ENCODE measurements around the gene AMPD3. TPM values are rescaled to one million over a fixed set of nuclear protein-coding genes. Genes with fewer than 3 reads are reported as not detected.

AMPD3 gene
- 10 to 100 TPM in 1 of 12 donors, 1 to 10 TPM in 10, not detected in 1; 2.8 to 16.4 (median 5.6) TPM for polyA plus RNA-seq (ENCODE audit: insufficient read length in 12 of 12)
- long read RNA-seq, donor 1, partial matches to known transcripts, result 64 of 64 reads
- long read RNA-seq, donor 1, other reads (novel, unspliced or antisense), result 0 of 64 reads
- long read RNA-seq, donor 2, result 0 reads
- long read RNA-seq, donor 3, result 0 reads
- long read RNA-seq, donor 4, result 0 reads
- long read RNA-seq, donor 5, result 0 reads
- long read RNA-seq, donor 6, result 0 reads
- long read RNA-seq, donor 7, result 0 reads
- long read RNA-seq, donor 8, result 0 reads
- long read RNA-seq, donor 9, result 0 reads
- long read RNA-seq, donor 10, result 0 reads
- long read RNA-seq, donor 11, partial matches to known transcripts, result 0 of 1 reads
- long read RNA-seq, donor 11, other reads (novel, unspliced or antisense), result 0 of 1 reads

DNA sequence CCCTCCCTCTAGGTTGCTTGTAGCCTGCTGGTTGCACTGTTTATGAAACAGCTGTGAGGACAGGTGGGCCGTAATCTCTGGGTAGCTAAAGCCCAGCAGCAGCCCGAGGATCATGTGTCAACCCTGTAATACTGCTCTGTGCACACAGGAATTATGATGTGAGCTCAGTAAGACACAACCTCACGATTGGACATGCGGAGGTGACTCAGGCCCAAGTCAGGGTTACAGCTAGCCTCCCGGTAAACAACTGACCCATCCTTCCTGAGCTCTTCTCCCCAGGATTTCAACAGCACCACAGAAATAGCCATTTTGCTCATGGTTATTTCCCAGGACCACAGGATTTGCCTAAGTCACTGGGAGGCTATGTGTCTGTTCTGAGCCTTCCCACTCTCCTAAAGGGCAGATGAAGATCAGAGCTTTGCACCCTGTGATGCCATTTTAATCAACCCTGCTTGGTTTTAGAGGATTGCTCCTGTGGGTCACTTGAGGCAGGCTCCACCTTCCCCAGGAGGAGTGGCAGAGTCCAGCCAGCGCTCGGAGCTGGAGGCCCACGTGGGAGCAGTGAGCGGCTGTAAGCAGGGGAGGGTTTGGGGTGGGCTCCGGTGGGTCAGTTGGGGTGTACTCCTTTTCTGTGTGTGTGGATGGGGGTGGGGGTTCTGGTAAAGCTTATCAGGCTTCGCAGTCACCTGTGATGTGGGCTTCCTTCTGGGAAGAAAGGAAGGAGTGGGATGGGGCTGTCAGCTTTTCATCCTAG is at the start of gene AMPD3:
TSS of gene AMPD3 (plus strand) at position 387 of the 754 bp plus-strand sequence. CDS start 6,256 bp downstream, outside the sequence.
- peak; percentile 35 for DNase-seq

DNA sequence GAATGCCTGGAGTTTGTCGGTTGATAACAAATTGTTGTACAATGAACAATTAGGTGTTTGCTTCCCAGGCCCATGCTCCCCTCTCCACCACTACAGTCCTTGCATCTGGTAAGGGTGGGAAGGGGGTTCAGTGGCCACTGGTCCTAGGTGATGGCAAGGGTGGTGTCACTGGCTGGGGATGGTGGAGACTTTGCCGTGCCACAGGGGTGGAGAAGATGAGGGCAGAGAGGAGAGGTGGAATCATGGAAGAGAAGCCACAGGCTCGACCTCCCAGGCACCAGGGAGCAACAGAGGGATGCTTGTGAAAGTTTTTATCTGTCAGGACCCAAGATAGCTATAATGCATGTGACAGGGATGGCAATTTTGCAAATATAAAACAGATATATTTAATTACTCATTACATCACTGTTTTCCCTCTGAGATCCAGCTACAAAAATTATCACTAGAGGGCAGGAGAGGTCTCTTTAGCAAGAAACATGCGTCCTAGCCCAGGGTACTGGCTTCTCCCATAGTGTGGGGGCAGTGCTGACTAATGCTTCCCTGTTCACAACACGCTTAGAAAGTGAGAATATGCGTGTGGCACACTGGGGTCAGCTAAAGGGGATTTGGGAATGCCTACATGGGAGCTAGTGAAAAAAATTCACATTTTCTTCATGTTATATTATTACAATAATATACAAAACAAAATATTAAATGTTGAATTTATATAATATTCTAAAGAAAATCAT is 49.0 kb upstream of the AMPD3 start:
- peak; percentile 74 for DNase-seq

DNA sequence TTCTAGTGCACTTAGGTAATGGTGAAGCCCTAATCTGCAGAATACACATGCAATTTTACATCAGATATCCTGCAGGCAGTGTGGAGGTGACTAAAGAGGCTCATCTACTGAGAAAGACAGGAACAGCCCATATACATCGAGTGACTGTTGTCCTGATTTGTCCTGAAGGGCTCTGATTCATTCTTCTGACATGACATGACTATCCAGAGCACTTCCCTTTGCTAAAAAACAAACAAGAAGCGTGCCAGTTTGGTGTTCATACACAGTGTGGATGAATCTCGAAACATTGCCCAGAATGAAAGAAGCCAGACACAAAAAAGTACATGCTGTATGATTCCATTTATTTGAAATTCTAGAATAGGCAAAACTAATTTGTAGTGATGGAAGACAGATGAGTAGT is 48.0 kb upstream of the AMPD3 start:
- no peak for DNase-seq

DNA sequence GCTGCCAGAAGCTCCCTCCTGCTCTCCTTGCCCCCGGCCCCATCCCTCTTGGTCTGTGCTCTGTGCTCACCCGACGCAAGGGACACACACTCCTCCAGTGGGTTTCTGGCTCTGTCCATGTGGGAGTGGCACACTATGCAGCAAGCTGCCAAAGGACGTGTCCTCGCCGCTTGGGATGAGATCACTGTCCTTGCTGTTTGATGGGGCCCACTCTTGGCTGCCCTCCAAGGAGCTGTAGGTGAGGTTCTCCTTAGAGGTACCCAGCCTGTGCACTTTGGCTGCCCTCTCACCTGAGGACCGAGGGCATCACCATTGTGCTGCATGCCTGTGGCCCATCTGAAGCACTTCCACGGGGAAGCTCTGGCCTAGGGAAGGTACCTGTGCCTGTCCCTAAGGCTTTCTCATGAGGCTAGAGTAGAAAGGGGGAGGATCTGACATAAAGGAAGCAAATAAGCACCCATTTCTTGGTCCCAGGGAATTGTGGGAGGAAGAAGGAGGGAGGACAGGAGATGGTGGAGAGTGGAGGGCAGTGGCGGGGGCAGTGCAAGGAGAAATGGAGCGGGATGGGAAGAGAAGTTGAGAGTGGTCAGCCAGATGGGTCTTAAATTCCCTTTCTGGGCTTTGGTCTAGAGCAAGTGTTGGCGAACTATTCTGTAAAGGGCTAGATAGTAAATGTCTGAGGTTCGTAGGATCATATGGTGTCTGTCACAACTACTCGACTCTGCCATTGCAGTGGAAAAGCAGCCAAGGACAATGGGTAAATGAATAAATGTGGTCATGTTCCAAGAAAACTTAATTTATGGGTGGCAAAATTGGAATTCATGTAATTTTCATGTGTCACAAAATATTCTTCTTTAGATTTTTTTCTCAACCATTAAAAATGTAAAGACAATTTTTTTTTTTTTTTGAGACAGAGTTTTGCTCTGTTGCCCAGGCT is 47.0 kb upstream of the AMPD3 start:
- no peak for DNase-seq

DNA sequence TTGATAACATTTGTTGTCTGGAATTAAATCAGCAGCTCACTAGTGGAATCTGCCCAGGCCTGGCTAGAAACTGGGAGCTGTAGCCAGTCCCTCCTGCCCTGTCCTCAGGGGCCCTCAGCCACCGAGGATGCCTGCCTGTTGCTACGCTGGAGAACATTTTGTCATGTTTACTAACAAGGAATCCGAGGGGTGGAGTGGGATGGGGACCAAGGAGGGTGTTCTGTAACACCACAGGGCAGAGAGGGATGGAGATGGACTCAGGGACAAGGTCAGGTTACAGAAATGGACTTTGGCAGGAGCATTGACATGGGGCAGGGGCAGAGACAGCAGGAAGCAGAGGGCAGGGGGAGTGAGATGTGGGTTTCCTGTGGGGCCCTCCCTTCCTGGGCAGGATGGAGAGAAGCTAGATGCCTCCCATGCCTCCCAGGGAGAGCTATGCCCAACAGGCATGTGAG is 45.8 kb upstream of the AMPD3 start:
- no peak for DNase-seq

DNA sequence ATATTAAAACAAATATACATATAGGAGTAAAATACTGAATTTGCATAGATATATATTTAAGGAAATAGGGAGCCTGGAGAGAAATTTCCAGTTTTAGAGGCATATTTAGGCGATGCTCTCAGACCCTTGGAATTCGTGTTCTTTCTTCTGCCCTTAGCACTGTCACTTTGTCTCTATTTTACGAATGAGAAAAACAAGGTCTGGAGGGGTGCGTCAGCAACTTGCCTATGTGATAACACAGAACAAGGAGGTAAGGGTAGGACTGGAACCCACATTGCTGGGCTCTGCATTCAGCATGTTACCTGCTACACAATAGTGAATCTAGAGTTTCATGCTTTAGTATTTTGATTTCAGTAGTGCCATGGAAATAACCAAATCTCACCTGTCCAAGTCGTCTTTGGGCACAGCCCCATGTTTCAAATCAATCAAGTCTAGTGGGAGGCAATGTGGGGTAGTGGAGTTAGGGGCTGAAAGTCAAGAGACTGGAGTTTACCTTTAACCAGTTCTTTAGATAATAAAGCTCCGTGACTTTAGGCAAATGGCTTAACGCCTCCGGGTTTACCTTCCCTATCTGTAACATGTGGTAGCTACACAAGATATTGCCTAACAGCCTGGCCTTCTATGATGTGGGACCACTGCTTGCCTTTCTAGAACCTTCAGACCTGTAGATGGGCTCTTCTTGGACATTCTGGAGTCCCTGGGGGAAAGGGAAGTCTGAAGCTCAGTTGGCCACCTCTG is 44.8 kb upstream of the AMPD3 start:
- DNase-seq, result no peak

DNA sequence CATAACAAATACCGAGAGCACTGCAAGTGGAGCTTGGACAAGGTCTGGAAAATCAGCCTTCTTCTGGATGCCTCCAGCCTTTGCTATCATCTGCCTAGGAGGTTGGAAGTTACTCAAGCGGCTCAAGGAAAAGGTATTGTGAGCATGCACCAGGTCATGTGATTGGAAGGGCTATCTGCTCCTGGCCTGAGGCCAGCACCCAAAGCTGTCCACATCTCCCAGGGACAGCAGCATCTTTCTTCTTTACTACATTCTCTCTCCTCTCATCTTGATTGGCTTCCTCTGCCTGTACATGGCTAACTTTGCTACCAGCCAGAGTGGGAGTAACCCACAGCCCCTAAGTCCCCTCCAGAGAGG is 44.2 kb upstream of the AMPD3 start:
- no peak for DNase-seq

DNA sequence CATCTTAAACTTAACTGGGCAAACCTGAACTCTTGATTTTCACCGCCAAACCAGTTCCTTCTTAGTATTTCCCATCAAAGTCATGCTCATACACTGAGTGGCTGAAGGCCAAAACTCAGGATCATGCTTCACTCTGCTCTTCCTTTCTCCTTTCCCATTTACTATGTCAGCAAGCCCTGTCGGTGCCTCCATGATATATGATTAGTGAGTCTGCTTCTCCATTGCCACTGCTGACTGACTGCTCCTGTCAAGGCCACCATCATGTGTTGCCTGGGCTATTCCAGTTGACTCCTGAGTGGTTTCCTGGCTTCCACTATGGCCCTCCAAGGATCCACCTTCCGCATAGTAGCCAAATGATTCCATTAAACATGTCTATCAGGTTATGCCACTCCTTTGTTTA is 42.8 kb upstream of the AMPD3 start:
- no peak for DNase-seq

DNA sequence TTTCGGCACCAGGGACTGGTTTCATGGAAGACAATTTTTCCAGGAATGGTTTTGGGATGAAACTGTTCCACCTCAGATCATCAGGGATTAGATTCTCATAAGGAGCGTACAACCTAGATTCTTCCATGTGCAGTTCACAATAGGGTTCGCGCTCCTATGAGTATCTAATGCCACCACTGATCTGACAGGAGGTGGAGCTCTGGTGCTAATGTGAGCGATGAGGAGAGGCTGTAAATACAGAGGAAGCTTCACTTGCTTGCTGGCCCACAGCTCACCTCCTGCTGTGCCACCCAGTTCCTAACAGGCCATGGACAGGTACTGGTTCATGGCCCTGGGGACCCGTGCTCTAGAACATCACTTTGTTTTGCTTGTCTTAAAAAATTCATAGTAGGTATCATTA is 41.8 kb upstream of the AMPD3 start:
- no peak for DNase-seq

DNA sequence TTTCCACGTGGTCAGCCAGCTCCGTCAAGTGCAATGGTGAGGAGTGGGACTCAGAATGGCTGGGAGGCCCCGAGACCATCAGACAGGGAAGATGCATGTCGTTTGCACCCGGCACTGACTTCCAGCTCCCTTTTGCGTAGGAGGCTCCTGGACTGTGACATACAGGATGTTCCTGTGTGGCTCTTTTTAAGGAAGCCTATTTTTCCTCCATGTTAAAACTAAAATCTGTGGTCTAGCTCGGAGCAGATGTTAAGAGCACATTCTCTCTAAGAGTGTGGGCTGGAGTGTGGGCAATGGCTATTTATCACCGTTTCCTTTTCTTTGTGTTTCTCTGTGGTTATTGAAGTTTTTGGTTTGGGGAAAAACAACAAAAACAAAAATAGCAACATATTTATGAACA is 40.9 kb upstream of the AMPD3 start:
- DNase-seq, result peak; percentile 32

DNA sequence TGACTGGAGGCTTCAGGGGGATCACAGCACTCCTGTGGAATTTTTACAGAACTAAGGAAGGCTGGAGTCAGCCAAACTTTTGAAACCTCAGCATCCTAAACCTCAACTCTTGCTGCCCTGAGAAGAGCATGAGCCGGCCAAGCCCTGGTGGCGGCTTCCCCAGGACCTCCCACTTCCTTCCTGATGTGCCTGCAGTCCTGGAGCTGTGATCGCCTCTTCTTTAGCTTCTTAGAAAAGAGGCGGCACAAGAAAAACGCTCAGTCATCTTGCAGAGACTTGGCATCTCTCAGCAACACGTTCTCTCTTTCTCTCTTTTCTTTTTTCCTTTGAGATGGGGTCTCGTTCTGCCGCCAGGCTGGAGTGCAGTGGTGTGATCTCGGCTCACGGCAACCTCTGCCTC is 40.4 kb upstream of the AMPD3 start:
- DNase-seq, result peak; percentile 64

DNA sequence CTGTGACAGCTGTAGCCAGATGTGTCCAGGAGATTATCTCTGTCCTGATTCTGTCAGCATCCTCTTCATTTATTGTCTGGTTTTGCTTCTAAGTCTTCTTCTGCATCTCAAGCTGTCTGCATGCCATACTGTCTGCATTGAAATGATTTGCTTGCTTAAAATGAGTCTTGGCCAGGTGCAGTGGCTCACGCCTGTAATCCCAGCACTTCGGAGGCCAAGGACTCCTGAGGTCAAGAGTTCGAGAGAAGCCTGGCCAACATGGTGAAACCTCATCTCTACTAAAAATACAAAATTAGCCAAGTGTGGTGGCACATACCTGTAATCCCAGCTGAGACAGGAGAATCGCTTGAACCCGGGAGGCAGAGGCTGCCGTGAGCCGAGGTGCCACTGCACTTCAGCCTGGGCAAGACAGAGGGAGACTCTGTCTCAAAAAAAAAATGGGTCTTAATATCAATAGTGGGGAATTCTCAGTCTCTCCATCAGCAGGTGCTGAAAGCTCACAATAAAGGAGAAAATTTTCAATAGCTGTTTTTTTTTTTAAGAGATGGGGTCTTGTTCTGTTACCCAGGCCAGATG is 39.2 kb upstream of the AMPD3 start:
- DNase-seq, result no peak

DNA sequence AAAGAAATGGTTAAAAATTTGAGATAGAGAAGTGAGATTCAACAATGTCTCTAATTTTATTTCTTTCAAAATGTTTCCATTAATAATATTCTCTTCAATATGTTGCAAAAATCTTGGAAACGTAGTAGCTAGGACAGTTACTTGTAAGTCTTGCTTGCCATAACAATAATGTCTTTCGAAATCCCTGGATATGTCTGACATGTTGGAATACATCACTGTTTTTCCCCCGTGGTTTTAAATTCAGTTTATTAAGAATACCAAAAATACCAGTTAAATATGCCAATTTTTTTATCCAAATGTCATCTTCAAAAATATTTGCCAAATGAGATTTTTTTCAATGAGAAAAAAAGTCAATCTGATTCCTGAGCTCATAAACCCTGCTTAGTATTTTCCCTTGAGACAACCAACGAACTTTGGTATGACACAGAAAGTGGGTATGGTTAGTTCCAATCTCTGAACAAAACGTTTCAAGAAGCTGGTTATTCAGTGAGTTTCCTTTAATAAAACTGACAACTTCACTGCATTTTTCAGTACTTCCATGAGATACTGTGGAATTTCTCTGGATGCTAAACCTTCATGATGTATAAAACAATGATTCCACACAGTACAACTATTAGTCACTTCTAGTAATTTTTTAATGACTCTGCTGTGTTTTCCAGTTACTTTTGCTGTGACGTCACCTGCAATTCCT is 36.7 kb upstream of the AMPD3 start:
- DNase-seq, result no peak

DNA sequence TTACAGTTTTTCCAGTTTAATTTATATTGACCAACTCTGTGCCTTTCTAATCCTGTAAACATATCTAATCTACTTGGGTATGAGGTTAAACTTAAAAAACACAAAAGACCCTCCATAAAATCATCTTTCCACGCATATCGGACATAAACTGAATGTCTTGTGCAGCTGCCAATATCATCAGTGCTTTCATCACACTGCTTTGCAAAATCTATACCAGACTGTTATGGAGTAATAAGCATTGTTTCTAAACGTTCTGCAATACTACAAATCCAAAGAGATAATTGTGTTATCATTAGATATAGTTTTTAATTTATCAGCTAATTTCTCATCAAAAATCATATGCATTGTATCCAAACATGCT is 36.1 kb upstream of the AMPD3 start:
- DNase-seq, result no peak

DNA sequence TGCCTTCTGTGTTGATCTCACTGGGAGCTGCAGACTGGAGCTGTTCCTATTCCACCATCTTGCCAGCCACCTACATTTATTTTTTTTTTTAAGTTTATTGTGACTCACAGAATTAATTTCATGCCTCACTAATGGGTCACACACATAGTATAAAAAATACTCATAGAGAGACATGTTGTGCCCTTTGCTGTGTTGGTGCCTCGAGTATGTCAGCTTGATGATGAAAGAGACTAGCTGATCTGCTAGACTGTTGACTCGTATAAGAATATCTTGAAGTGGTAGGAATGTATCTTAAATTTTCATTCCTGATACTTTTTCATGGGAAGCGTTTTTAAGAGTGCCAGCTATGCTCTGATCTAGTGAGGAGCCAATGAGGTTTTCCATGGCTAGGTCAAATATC is 28.6 kb upstream of the AMPD3 start:
- no peak for DNase-seq

DNA sequence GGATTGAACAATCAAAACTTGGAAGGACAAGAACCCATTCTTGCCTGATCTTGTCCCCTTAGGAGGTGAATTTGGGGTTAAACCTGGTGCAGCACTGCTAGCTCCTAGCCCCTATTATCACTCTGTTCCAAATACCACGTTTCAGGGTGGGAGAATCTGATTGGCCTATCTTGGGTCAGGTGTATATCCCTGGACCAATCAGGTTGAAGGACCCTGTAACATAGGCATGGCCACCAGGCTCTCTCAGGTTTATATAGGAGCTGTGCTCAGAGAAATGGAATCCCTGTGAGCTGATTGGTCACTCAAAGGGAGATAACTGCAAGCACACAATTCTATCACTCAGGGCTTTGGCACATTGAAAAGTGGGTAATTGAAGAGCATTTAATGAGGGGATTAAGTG is 26.6 kb upstream of the AMPD3 start:
- DNase-seq, result no peak

DNA sequence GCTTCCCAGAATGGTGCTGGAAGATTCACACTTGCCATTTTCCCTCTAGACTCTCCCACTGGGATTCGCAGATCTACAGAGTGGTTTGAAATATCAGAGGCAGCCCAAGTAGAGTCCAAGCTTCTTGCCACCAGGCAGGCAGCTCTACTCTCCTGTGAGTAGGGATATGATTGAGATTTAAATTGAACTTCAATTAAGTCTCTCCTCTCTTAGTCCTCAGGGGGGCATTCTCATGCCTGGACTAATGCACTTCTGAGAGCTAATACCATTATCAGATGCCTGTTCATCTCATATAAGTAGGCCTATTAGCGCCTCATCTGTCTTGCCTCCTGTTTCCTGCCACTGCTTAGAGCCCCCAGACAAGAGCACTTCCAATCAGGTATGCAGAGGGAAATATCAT is 25.5 kb upstream of the AMPD3 start:
- no peak for DNase-seq

DNA sequence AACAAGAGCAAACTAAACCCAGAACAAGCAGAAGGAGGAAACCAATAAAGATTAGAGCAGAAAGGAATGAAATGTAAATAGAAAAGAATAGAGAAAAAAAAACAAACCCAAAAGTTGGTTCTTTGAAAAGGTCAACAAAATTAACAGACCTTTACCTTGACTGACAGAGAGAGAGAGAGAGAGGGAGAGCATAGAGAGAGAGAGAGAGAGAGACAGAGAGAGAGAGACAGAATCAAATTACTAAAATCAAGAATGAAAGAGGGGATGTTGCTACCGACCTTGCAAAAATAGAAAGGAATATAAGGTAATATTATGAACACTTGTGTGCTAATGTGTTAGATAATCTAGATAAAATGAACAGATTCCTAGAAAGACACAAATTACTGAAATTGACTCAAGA is 22.6 kb upstream of the AMPD3 start:
- no peak for DNase-seq

DNA sequence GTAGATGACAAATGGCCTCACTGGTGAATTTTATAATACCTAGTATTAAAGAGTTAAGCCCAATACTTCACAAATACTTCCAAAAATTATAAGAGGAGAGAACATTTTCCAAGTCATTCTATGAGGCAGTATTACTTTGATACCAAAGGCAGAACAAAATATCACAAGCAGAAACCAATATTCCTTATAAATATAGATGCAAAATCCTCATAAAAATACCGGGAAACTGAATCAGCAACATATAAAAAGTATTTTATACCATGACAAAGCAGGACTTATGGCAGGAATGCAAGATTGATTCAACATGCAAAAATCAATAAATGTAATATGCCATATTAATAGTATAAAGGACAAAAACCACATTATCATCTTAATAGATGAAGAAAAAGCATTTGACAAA is 22.1 kb upstream of the AMPD3 start:
- no peak for DNase-seq

DNA sequence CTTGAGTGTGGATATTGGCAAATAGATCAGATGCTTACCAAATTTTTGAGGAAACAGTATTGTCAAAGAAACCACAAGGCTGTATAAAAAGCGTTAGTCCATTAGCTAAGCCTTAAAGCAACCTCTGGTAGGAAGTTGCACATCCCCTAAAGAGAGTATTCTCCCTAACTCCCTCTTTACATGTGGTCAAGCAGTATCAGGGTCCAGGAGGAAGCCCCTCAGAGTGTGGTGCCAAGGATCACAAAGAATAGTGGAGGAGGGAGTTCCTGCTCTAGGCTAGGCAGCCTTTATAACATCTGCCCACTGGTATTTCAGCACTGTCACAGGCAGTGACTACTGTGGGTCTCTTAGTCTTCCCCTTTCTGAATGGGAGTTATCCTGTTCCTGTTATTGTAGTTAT is 18.8 kb upstream of the AMPD3 start:
- DNase-seq, result no peak
